Hepatocyte (in vitro differentiated cells): ENCODE data around the gene METTL27. TPM values are rescaled to one million over a fixed set of nuclear protein-coding genes. Genes with fewer than 3 reads are reported as not detected.
A peak's percentile ranks its signal among the peaks of the same experiment; 100 is the strongest.

Source experiments
- DNase-seq: peaks from one replicate; pipeline ENCODE4 v3.0.0-alpha.2; 2016; ENCODE audit warnings: low spot score
- H2AFZ ChIP-seq: fragments of 200-600 bp; sonication (generic); 2 replicates; pipeline ENCODE4 v1.6.0; 2016; ENCODE audit warnings: antibody characterized with exemption, mild to moderate bottlenecking
- H3K27ac ChIP-seq: fragments of 200-600 bp; sonication (generic); 2 replicates; pipeline ENCODE4 v1.5.1; 2016; ENCODE audit warnings: mild to moderate bottlenecking
- H3K27me3 ChIP-seq: fragments of 200-600 bp; sonication (generic); 2 replicates; pipeline ENCODE4 v1.6.1; 2016
- H3K36me3 ChIP-seq: fragments of 200-600 bp; sonication (generic); replicated peaks from 2 replicates; pipeline ENCODE4 v1.5.1; 2016; ENCODE audit warnings: low read depth; ENCODE audit not compliant: insufficient read depth
- H3K4me1 ChIP-seq: fragments of 200-600 bp; sonication (generic); 2 replicates; pipeline ENCODE4 v1.5.1; 2016; ENCODE audit warnings: mild to moderate bottlenecking, moderate library complexity; ENCODE audit not compliant: insufficient read depth
- H3K4me2 ChIP-seq: fragments of 200-600 bp; sonication (generic); 2 replicates; pipeline ENCODE4 v1.6.0; 2016
- H3K4me3 ChIP-seq: fragments of 200-600 bp; sonication (generic); 2 replicates; pipeline ENCODE4 v1.5.1; 2016; ENCODE audit warnings: mild to moderate bottlenecking
- H3K79me2 ChIP-seq: fragments of 200-600 bp; sonication (generic); 2 replicates; pipeline ENCODE4 v1.6.0; 2017; ENCODE audit warnings: mild to moderate bottlenecking
- H3K9me2 ChIP-seq: fragments of 200-600 bp; sonication (generic); replicated peaks from 2 replicates; pipeline ENCODE4 v1.6.0; 2017; ENCODE audit warnings: mild to moderate bottlenecking; ENCODE audit not compliant: insufficient read depth
- H3K9me3 ChIP-seq: fragments of 200-600 bp; sonication (generic); 2 replicates; pipeline ENCODE4 v1.5.1; 2016; ENCODE audit warnings: low read depth, mild to moderate bottlenecking
- H4K20me1 ChIP-seq: fragments of 200-600 bp; sonication (generic); 2 replicates; pipeline ENCODE4 v1.6.0; 2016; ENCODE audit warnings: mild to moderate bottlenecking; ENCODE audit not compliant: insufficient read depth, poor library complexity, severe bottlenecking
- EZH2 ChIP-seq: fragments of 200-600 bp; sonication (generic); IDR thresholded peaks from 2 replicates; pipeline ENCODE4 v1.6.1; 2016; ENCODE audit warnings: antibody characterized with exemption, mild to moderate bottlenecking, borderline replicate concordance
- EZH2phosphoT487 ChIP-seq: fragments of 200-600 bp; sonication (generic); IDR thresholded peaks from one replicate; pipeline ENCODE4 v1.6.1; 2018; ENCODE audit warnings: antibody characterized with exemption, mild to moderate bottlenecking, low read depth, moderate library complexity; ENCODE audit not compliant: unreplicated experiment, severe bottlenecking
- WGBS: methylation state at CpG from one replicate; pipeline ENCODE4 v1.1.6; 2016; ENCODE audit warnings: low lambda C conversion rate; ENCODE audit errors: missing lambda C conversion rate; 5-methylcytosine and 5-hydroxymethylcytosine counted together
- polyA plus RNA-seq: library from polyadenylated mRNA; unstranded; fragments of >200 nt; fragmentation: Nextera tagmentation; extraction: Ambion mirVana; gene quantifications from 2 replicates; pipeline ENCODE4 v1.2.1, GENCODE V29; 2016
- total RNA-seq: library from RNA; depleted of rRNA; stranded (reverse); fragments of >200 nt; gene quantifications from 2 replicates; pipeline ENCODE4 v1.2.3, GENCODE V29; 2014
- TF ChIP-seq, protein P1 (sequence below): fragments of 200-600 bp; sonication (generic); IDR thresholded peaks from 2 replicates; pipeline ENCODE4 v1.5.1; 2016; ENCODE audit warnings: antibody characterized with exemption, mild to moderate bottlenecking; ENCODE audit not compliant: poor library complexity

The METTL27 gene, protein sequence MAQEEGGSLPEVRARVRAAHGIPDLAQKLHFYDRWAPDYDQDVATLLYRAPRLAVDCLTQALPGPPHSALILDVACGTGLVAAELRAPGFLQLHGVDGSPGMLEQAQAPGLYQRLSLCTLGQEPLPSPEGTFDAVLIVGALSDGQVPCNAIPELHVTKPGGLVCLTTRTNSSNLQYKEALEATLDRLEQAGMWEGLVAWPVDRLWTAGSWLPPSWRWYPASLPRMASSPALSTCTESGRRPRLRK
- total RNA-seq (1.6 and 2.6 TPM in 2 replicates), polyA plus RNA-seq (6.5 and 11.4 TPM in 2 replicates)

DNA sequence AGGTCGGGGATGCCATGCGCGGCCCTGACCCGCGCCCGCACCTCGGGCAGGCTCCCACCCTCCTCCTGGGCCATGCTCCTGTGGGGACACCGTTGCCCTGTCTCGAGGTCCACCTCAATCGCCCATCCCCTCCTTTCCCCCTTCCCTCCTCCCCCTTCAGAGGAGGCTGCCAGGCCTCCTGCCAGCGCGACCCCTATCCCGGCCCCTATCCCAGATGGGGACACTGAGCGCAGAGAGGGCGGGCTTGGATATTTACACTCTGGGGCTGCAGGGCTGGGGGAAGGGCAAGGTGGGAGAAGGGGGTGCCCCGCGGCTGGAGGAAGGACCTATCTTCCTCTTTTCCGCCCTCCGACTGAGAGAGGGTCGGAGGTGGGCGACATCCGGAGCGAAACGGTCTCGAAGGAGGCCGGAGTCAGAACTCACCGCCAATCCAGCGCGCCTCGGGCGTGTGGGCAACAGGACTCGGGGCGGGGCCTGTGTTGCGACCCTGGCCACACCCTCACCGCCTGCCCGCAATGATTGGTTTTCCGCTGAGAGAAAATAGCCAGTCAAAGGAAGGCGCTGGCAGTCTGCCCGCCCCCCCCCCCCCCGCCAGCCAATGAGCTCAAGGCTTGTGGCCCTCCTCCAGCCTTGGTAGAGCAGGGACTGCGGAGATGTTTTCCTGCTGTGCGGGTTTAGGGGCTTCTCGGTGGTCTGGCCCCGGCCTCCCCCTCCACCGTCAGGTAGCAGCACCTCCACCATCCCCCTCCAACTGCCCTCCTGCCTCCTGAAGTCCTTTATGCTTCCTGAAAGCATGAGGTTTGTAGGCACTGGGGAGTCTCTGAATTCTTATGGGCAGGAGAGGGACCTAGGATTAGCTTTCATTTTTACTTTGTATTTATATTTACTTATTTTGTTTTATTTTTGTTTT is at the start of gene METTL27:
Gene METTL27, minus strand, starts transcription at position 450 of the 910 bp plus-strand sequence. Its CDS starts 376 bp downstream, at position 74.
- no peaks in the 10 kb centered on the region for H3K9me2 ChIP-seq
- no peaks in the 10 kb centered on the region for H4K20me1 ChIP-seq
- H3K27ac ChIP-seq, result peak within 1 kb of the TSS; percentile 82
- H2AFZ ChIP-seq, result peak within 1 kb of the TSS; percentile 65
- H3K9me3 ChIP-seq, result no peaks in the 10 kb centered on the region
- H3K4me1 ChIP-seq, result peaks cover 7% of the 10 kb centered on the region
- TF ChIP-seq EZH2phosphoT487, result no peak
- TF ChIP-seq, protein P1, sequence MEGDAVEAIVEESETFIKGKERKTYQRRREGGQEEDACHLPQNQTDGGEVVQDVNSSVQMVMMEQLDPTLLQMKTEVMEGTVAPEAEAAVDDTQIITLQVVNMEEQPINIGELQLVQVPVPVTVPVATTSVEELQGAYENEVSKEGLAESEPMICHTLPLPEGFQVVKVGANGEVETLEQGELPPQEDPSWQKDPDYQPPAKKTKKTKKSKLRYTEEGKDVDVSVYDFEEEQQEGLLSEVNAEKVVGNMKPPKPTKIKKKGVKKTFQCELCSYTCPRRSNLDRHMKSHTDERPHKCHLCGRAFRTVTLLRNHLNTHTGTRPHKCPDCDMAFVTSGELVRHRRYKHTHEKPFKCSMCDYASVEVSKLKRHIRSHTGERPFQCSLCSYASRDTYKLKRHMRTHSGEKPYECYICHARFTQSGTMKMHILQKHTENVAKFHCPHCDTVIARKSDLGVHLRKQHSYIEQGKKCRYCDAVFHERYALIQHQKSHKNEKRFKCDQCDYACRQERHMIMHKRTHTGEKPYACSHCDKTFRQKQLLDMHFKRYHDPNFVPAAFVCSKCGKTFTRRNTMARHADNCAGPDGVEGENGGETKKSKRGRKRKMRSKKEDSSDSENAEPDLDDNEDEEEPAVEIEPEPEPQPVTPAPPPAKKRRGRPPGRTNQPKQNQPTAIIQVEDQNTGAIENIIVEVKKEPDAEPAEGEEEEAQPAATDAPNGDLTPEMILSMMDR, result no peak
- no peak for TF ChIP-seq EZH2
- DNase-seq, result peak; percentile 97
- no peaks in the 10 kb centered on the region for H3K27me3 ChIP-seq
- 8% methylated on average over 29 of the region's 45 CpGs for WGBS
- peaks cover 2% of the 10 kb centered on the region for H3K79me2 ChIP-seq
- H3K4me2 ChIP-seq, result peak within 1 kb of the TSS; percentile 88
- H3K36me3 ChIP-seq, result no peaks in the 10 kb centered on the region
- H3K4me3 ChIP-seq, result peak within 1 kb of the TSS; percentile 29

DNA sequence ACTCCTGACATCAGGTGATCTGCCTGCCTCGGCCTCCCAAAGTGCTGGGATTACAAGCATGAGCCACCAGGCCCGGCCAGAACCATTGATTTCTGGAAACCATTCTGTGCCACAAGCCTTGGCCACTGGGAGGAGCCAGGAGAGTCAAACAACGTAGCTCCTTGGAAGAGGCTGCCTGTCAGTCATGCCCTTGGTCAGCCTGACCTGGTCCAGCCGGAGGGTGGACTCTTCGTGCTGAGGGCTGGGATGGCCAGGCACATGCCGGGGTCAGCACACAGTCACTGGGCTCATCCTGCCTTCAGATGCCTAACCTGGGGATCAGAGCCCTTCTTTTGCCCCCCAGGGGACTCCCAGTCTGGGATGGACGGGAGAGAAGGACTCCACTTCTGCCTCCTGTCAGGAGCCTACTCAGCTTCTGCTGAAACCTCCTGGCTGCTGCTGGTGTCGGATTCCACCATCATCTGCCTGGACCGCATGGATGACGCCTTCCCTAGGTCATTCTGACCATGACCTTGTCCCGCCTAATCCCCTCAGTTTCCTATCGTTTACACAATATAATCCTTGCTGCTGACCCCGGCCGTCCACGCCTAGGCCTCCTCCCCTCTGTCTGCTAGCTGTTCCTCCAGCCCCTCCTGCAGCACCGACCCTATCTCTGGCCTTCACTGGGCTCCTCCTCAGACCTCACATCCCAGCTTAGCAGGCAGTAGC is 49.0 kb upstream of the METTL27 start:
- TF ChIP-seq EZH2 (no peak), EZH2phosphoT487 (no peak)
- TF ChIP-seq, protein P1, result no peak
- Histone ChIP-seq H3K36me3 (no peaks in the 10 kb centered on the region), H3K9me2 (no peaks in the 10 kb centered on the region), H3K4me3 (no peak overlapping the region), H2AFZ (no peak overlapping the region), H3K4me2 (no peak overlapping the region), H3K27ac (no peak overlapping the region), H3K27me3 (no peaks in the 10 kb centered on the region), H3K4me1 (peaks cover 9% of the 10 kb centered on the region), H3K9me3 (no peaks in the 10 kb centered on the region), H3K79me2 (no peaks in the 10 kb centered on the region), H4K20me1 (no peaks in the 10 kb centered on the region)
- 69% methylated on average over 16 of the region's 16 CpGs for WGBS
- DNase-seq, result peak; percentile 7

DNA sequence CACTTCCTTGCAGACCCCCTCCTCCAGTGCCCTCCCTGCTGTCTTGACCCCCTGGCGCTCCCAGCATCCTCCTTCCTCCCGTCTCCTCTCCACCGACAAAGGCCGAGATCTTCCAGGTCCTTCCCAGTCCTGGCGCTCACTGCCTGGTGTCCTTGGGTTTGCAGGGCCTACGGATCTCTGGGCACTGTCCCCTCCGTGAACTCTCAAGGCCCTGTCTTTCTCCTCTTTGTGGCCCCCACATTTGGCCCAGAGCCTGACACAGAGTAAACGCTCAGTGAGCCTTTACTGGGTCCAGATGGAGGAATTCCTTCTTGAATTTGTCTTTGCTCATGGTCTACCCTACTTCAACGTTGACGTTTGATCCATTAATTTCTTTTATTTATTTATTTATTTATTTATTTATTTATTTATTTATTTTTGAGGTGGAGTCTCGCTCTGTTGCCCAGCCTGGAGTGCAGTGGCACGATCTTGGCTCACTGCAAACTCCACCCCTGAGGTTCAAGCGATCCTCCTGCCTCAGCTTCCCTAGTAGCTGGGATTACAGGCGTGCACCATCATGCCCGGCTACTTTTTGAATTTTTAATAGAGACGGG is 48.3 kb upstream of the METTL27 start:
- Histone ChIP-seq H3K36me3 (no peaks in the 10 kb centered on the region), H3K4me3 (no peak overlapping the region), H3K79me2 (no peaks in the 10 kb centered on the region), H3K4me1 (peaks cover 14% of the 10 kb centered on the region), H3K9me3 (no peaks in the 10 kb centered on the region), H4K20me1 (no peaks in the 10 kb centered on the region), H3K27ac (no peak overlapping the region), H3K9me2 (no peaks in the 10 kb centered on the region), H3K4me2 (no peak overlapping the region), H2AFZ (no peak overlapping the region), H3K27me3 (no peaks in the 10 kb centered on the region)
- no peak for DNase-seq
- TF ChIP-seq, protein P1, result no peak
- TF ChIP-seq EZH2phosphoT487 (no peak), EZH2 (no peak)
- 91% methylated on average over 16 of the region's 16 CpGs for WGBS
